AG09309 (cell line): Measurements from ENCODE around the gene RHOT1.
"Not testable (repeated sequence)": the region's sequence is repeated elsewhere in the genome, so short reads cannot be mapped to it uniquely, and the experiment has no call there.

ENCODE experiments used
- DNase-seq: peaks from one replicate; pipeline ENCODE4 v3.0.0-alpha.2; 2010; ENCODE audit warnings: low read depth
- H3K4me3 ChIP-seq: 2 replicates; pipeline ENCODE4 v1.5.1; 2011; ENCODE audit warnings: mild to moderate bottlenecking, low read depth, low read length, moderate library complexity; ENCODE audit not compliant: control insufficient read depth
- CTCF ChIP-seq: IDR thresholded peaks from 2 replicates; pipeline ENCODE4 v1.5.1; 2011; ENCODE audit warnings: mild to moderate bottlenecking, low read depth, low read length, inconsistent platforms; ENCODE audit not compliant: insufficient read depth, control insufficient read depth; ENCODE audit errors: missing control alignments

The RHOT1 gene

GRCh38 chr17:32158870-32159585 is 16.7 kb downstream of the RHOT1 start:
- no peak for DNase-seq
- TF ChIP-seq CTCF, result no peak
- no peak overlapping the region for H3K4me3 ChIP-seq

- no peak for DNase-seq
- TF ChIP-seq CTCF, result no peak
- H3K4me3 ChIP-seq, result no peak overlapping the region
Observed at GRCh38 chr17:32159586-32160438, 17.5 kb downstream of the RHOT1 start.

GRCh38 chr17:32160526-32160925 is 18.2 kb downstream of the RHOT1 start:
- no peak for TF ChIP-seq CTCF
- H3K4me3 ChIP-seq, result no peak overlapping the region
- no peak for DNase-seq

GRCh38 chr17:32161029-32161428 is 18.7 kb downstream of the RHOT1 start:
- H3K4me3 ChIP-seq, result no peak overlapping the region
- peak; percentile 34 for DNase-seq
- no peak for TF ChIP-seq CTCF

- H3K4me3 ChIP-seq, result no peak overlapping the region
- DNase-seq, result peak; percentile 50
- TF ChIP-seq CTCF, result no peak
Observed at GRCh38 chr17:32161506-32162365, 19.4 kb downstream of the RHOT1 start.

GRCh38 chr17:32174889-32175288 is 32.6 kb downstream of the RHOT1 start:
- no peak for TF ChIP-seq CTCF
- DNase-seq, result no peak
- no peak overlapping the region for H3K4me3 ChIP-seq

GRCh38 chr17:32178679-32179078 is 36.4 kb downstream of the RHOT1 start:
- DNase-seq, H3K4me3 ChIP-seq: not testable (repeated sequence)

- not testable (repeated sequence) for H3K4me3 ChIP-seq, DNase-seq
Observed at GRCh38 chr17:32179103-32179502, 36.8 kb downstream of the RHOT1 start.

GRCh38 chr17:32179526-32179925 is 37.2 kb downstream of the RHOT1 start:
- H3K4me3 ChIP-seq, DNase-seq: not testable (repeated sequence)

GRCh38 chr17:32180262-32180661 is 38.0 kb downstream of the RHOT1 start:
- H3K4me3 ChIP-seq, DNase-seq: not testable (repeated sequence)
